Stimulated activated CD8-positive, alpha-beta memory T cell treated with anti-CD3 and anti-CD28 coated beads, Interleukin-2, amount 100 ng/mL, for 1 hour (primary cell): ENCODE measurements around the gene MISFA.
"Not testable (repeated sequence)": the region's sequence is repeated elsewhere in the genome, so short reads cannot be mapped to it uniquely, and the experiment has no call there.

Experiments
- DNase-seq, 2 donors: peaks; one replicate each; pipeline ENCODE4 v3.0.0-alpha.2; 2020; ENCODE audit warnings: low read depth in 2 of 2

The MISFA gene

DNA sequence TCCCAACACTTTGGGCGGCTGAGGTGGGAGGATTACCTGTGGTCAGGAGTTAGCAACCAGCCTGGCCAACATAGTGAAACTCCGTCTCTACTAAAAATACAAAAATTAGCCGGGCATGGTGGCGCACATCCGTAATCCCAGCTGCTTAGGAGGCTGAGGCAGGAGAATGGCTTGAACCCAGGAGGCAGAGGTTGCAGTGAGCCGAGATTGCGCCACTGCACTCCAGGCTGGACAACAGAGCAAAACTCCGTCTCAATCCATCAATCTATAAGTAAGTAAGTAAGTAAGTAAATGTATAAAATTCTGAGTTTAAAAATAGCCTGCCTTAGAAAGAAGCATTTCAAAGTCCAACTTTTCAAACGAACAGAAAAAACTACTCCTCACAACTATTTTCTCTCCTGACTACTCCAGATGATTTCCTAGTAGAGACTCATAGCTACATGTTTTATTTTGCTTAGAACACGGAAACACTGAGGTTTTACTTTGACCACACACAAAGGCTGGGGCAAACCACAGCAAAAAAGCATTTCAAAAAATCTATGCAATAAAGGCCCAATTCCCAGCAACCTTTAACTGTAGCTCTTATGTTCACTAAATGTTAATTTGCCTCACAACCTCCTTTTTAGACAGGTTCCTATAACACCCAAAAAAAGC, 18.2 kb downstream of the MISFA start:
- DNase-seq = peak in 1 of 2 donors; percentile 14

DNA sequence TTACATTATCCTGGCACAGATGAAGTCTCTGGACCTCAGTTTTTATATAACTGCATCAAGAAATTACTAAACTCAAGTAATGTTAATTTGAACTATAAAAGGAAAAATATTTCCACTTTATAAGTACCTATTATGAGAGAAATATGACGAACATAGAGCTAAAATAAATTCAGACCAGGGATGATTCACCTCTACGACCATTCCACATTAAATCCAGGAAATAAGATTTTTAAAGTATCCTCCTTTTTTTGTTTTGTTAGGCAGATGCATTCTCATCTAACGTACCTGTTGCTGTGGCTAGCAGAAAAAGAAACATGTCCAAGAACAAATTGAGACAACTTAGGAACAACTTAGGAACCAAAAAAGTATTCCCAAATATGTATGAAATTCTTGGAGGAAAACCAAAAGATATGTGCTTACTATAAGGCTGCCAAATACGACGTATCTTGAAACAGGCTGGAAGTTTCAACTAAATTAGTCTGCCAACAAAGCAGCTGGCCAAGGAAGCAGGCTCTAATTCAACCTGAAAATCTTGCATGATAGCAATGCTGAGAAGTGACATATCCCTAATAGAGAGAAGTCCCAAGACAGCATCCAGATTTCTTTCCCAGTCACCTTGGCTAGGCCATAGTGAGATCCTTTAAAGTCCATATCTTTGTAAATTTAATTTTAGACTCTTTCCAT, 18.9 kb downstream of the MISFA start:
- DNase-seq = no peak

GRCh38 chr11:18623707-18624106, 24.1 kb downstream of the MISFA start:
- no peak for DNase-seq

DNA sequence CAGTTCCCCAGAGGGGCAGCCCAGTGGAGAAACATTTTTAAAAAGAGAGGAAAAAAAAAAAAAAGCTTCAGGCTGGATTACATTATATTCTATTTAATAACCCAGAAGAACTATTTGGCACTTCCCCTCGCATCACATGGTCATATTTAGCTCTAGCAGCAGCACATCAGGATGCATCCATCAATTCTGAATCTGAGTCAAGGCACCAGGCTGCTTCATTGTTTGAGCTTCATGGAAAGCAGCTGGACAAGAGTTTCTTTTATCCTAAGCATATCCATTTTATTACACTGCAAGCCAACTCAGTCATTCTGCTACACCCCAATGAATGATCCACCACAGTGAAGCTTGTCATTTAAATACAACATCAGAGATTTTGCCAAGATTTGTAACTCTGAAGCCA, 24.6 kb downstream of the MISFA start:
- DNase-seq = no peak

DNA sequence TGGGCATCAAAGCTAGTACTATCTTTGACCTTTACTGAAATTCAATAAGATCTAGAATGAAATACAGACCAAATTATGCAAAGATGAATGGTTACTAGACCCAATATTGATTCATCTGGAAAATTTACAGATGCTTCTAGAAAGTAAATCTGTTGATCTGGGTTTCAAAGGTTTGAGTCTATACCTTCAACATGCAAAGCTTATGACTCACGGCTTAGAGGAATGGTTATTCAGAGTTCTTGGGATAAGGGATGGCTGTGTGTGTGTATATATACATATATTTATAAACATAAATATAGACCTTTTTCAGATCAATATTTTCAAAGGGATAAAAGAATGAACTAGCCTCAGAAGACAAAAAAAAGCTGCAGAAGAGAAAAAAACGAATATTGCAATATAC, 33.3 kb downstream of the MISFA start:
- DNase-seq = no peak

DNA sequence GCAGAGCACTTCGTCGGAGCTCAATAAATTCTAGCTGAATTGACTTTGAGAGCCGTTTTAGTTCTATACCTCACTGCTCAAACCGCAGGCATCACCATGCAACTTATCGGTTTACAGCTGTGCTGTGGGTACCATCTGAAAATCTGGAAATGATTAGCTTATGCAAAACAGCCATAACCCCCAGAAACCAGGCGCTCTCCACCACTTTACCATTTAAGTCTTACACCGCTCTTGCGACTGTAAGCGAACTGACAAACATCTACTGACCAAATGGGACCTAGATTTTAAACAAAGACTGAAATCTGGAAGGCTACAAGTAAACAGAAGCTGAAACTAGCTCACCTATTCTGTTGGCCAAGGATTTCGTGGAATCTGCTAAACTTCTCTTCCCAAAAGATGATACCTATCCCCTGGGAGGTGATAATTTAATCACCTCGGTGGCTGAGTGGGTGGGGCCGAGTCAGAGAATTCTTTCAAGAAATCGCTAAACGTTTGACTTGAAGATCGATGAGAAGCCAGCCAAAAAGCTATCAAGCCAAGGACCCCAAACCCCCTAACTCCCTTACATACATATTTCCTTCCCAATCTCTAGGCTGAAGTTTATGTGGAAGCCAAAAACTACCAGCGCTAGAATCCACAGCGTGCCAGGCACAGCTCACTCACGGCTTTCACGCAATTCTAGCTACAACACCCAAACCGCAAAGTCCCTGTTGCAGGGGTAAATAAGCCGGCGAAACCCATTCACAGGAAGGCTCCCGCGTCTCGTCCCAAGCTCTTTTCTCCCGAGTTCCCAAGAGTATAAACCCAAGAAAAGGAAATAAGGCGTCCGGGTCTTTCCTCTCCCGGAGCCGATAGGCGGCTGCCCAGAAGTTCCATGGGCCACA, 33.9 kb downstream of the MISFA start:
- DNase-seq = no peak

DNA sequence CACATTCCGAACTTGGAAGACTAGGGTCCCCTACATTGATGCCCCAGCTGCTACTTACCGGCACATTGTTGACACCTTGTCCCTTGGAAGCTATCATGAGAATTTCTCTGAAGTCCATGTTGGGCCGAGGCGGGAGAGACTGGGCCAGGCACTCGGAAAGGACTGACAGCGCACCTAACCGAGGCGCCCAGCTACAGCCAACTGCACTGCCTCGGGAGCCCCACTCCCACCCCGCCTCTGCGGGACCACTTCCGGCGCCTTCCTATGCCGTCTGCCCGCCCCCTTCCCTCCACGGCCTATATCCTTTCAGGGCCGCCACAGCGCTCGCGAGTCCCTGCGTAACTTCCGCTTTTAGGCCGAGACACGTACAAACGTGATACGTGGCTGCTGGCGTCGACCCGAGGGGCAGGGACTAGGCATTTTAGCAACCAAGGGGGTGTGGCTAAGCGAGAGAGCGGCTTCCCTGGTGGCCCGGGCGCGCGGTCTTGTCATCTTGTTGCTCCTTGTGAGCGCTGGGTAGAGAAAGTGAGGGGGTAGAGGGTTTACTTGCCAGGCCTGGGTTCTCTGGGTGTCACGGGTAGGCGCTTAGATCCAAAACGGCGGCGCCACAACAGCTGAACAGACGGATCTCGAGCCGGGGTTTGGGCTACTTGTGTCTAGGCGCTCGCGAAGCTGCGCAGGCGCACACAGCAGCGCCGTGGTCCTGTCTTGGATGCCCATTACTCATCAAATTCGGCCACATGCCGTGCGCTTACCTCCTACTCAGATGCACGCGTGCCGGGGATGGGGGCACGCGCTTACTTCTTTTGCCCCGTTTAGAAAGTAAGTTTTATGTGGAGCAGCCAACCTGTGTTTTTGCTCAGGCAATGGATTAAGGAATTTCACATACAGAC, 34.8 kb downstream of the MISFA start, which contains the start of gene SPTY2D1:
Gene SPTY2D1, minus strand, starts transcription at position 203 of the 893 bp plus-strand sequence. Its CDS starts 85 bp downstream, at position 118.
- peak; percentile 94 to 95 for DNase-seq

GRCh38 chr11:18641677-18642076, 42.1 kb downstream of the MISFA start:
- no peak for DNase-seq

DNA sequence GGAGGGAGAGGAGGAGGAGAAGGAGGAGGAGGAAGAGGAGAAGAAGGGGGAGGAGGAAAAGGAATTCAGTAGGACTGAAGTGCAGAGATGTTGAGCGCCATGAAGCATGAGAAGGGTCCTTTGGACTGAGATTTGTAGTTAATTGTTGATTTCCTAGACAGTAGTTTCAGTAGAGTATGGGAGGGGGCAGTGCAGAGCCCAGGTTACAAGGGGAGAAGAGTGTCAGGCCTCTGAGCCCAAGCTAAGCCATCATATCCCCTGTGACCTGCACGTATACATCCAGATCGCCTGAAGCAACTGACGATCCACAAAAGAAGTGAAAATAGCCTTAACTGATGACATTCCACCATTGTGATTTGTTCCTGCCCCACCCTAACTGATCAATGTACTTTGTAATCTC, 43.4 kb downstream of the MISFA start:
- DNase-seq = not testable (repeated sequence)

DNA sequence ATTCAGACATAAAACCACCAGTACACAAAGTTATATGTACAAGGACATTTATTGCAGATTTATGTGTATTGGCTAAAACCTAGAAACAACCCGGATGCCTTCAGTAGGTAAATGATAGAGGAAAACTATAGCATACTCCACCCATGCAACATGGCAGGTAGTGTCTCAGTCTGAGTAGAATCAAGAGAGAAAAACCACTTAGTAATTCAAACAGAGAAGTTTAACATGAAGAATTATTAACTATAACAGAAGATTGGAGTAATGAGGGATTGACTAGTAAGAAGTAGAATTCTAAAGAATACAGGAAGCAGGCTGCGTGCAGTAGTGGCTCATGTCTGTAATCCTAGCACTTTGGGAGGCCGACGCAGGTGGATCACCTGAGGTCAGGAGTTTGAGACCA, 50.8 kb downstream of the MISFA start:
- no peak for DNase-seq

GRCh38 chr11:18650859-18651557, 51.4 kb downstream of the MISFA start:
- DNase-seq = no peak
